Breast epithelium (tissue), 3 donors: Measurements from ENCODE around the gene SEC16A.

ENCODE experiments used
- CTCF ChIP-seq, 3 donors: fragments of 450-650 bp; IDR thresholded peaks; one replicate each; pipeline ENCODE4 v1.5.1; 2016 to 2017; ENCODE audit warnings: antibody characterized with exemption in 3 of 3, mild to moderate bottlenecking in 3 of 3, moderate library complexity in 3 of 3
- POLR2AphosphoS5 ChIP-seq, 3 donors: sonication (generic); formaldehyde crosslinking; IDR thresholded peaks; one replicate each; pipeline ENCODE4 v1.6.1; 2017; ENCODE audit warnings: antibody characterized with exemption in 3 of 3

DNA sequence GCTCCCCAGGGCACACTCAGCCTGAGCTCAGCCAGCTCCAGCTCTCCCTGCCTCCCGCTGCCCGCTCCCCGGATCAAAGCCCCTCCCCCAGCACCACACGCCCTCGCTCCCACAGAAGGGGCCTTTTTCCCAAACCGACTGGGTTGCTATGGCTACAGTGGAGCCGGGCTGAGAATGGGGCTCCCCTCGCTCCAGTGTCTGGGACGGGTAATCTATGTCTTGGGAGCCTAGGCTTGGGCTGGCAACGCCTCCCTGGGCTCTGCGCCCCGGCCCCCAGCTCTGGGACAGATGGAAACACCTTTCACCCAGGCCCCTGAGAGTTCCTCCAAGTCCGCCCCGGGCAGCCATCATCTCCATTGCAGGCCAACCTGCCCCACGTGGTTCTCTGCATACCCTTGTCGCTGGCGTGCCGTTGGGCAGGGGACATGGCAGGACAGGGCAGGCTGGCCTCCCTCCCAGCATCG is 33.4 kb upstream of the SEC16A start:
- no peak for TF ChIP-seq POLR2AphosphoS5 (IDR thresholded peaks at IDR 0.05)
- no peak for TF ChIP-seq CTCF (IDR thresholded peaks at IDR 0.05)
